Nephron (organoid): ENCODE results near the gene YIPF1.
"Not testable (repeated sequence)": the region's sequence is repeated elsewhere in the genome, so short reads cannot be mapped to it uniquely, and the experiment has no call there.

Source experiments
- H3K27ac Mint-ChIP-seq, 3 experiments: 2 replicates each; pipeline ENCODE4 v1.8.0; 2020; ENCODE audit warnings: mixed read lengths in 3 of 3, mild to moderate bottlenecking in 2 of 3, moderate library complexity in 1 of 3
- H3K27me3 Mint-ChIP-seq: 2 replicates; pipeline ENCODE4 v1.8.0; 2021; ENCODE audit warnings: low read depth, mild to moderate bottlenecking, moderate library complexity, mixed read lengths
- H3K36me3 Mint-ChIP-seq: 2 replicates; pipeline ENCODE4 v1.8.0; 2020; ENCODE audit warnings: low read depth, mixed read lengths
- H3K4me1 Mint-ChIP-seq: 2 replicates; pipeline ENCODE4 v1.8.0; 2020; ENCODE audit warnings: mixed read lengths
- H3K4me3 Mint-ChIP-seq, 3 experiments: 2 replicates each; pipeline ENCODE4 v1.8.0; 2020; ENCODE audit warnings: mild to moderate bottlenecking in 3 of 3, mixed read lengths in 3 of 3, moderate library complexity in 2 of 3
- H3K9me3 Mint-ChIP-seq: 2 replicates; pipeline ENCODE4 v1.8.0; 2020; ENCODE audit warnings: mixed read lengths
- CTCF ChIP-seq, 3 experiments: fragments of 200-600 bp; sonication (generic); IDR thresholded peaks; one replicate each; pipeline ENCODE4 v1.5.0; 2021; ENCODE audit warnings: antibody characterized with exemption in 3 of 3; ENCODE audit not compliant: unreplicated experiment in 3 of 3

The YIPF1 gene

DNA sequence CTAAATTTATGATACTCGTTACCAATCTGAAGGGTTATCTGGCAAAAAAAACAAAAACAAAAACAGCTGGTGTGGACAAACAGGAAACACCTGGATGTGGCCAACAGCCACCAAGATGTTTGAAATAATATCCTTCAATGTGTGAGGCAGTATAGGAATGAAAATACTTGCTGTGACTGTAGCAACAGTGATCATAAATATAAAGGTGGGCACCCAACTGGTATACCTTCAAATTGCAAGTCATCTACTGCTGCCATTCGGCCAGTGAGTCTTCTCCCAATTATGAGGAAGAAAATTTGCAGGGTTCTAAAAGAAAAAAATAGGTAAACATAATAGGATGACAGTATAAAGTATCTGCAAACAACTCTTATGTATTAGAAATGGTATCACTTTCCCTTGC, 916 bp downstream of the YIPF1 start:
- Mint-ChIP-seq H3K36me3 (peaks cover 14% of the 10 kb centered on the region), H3K9me3 (no peaks in the 10 kb centered on the region), H3K4me1 (peaks cover 17% of the 10 kb centered on the region), H3K27me3 (peaks cover 8% of the 10 kb centered on the region), H3K4me3 (peak overlapping the region; percentile 96 to 97 (median 96)), H3K27ac (no peak overlapping the region)
- no peak for TF ChIP-seq CTCF (IDR thresholded peaks at IDR 0.05; ENCODE audit: unreplicated experiment in 3 of 3)

DNA sequence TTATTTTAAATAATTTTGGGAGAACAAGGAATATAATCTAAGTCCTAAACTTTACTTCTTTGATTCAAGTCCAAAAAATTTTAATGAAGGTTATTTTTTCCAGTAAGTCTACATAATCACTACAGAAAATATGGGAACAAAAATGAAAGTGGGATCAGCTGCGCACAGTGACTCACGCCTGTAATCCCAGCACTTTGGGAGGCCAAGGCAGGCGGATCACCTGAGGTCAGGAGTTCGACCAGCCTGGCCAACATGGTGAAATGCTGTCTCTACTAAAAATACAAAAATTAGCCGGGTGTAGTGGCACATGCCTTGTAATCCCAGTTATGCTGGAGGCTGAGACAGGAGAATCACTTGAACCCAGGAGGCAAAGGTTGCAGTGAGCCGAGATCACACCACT, 6.0 kb downstream of the YIPF1 start:
- not testable (repeated sequence) for H3K9me3 Mint-ChIP-seq, H3K27me3 Mint-ChIP-seq, H3K4me3 Mint-ChIP-seq, H3K4me1 Mint-ChIP-seq, H3K27ac Mint-ChIP-seq
- peaks cover 52% of the 10 kb centered on the region for H3K36me3 Mint-ChIP-seq

GRCh38 chr1:53881853-53882252, 7.7 kb downstream of the YIPF1 start:
- not testable (repeated sequence) for H3K27ac Mint-ChIP-seq, H3K9me3 Mint-ChIP-seq, H3K27me3 Mint-ChIP-seq, H3K4me3 Mint-ChIP-seq, H3K4me1 Mint-ChIP-seq
- peaks cover 51% of the 10 kb centered on the region for H3K36me3 Mint-ChIP-seq

DNA sequence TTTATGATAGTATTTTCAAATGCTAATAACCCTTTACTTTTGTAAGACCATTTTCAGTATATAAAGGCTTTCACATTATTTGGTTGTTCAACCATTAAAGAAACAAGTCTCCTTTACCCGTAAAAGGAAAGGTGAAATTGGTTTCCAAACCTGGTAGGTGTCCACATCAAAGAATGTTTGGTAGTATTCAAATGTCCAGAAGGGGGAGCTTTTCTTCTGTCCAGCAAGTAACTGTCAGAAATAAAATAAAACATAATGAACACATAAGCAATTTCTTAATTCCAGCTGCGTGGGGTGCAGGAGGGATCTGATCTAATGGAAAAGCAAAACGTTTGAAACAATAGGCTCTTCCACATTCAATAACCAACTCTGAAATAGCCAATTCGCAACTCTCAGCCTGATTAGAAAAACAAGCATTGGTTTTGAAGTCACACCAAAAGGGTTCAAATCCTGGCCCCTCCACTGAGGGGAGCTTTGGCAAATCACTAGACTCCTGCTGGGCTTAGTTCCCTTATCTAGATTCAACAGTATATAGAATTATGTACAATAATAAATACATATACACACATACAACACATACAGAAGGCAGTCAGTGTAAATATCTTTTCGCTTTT, 11.0 kb downstream of the YIPF1 start:
- H3K27ac Mint-ChIP-seq = no peak overlapping the region
- no peaks in the 10 kb centered on the region for H3K27me3 Mint-ChIP-seq
- no peak overlapping the region for H3K4me3 Mint-ChIP-seq
- H3K9me3 Mint-ChIP-seq = no peaks in the 10 kb centered on the region
- H3K4me1 Mint-ChIP-seq = no peaks in the 10 kb centered on the region
- peaks cover 57% of the 10 kb centered on the region for H3K36me3 Mint-ChIP-seq
- peak; percentile 60 to 65 (median 62) for TF ChIP-seq CTCF (IDR thresholded peaks at IDR 0.05; ENCODE audit: unreplicated experiment in 3 of 3)

DNA sequence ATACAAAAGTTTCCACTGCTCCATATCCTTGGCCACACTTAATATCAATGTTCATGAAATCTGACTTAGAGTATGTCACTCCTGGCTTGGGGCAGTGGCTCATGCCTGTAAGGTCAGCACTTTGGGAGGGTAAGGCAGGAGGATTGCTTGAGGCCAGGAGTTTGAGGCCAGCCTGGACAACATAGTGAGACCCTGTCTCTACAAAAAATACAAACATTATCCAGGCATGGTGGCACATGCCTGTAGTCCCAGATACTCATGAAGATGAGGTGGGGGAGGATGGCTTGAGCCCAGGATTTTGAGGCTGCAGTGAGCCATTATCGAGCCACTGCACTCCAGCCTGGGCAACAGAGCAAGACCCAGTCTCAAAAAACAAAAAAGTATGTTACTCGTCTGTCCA, 14.4 kb downstream of the YIPF1 start:
- not testable (repeated sequence) for H3K4me3 Mint-ChIP-seq, H3K27ac Mint-ChIP-seq, H3K27me3 Mint-ChIP-seq, H3K4me1 Mint-ChIP-seq, H3K9me3 Mint-ChIP-seq
- peaks cover 36% of the 10 kb centered on the region for H3K36me3 Mint-ChIP-seq

DNA sequence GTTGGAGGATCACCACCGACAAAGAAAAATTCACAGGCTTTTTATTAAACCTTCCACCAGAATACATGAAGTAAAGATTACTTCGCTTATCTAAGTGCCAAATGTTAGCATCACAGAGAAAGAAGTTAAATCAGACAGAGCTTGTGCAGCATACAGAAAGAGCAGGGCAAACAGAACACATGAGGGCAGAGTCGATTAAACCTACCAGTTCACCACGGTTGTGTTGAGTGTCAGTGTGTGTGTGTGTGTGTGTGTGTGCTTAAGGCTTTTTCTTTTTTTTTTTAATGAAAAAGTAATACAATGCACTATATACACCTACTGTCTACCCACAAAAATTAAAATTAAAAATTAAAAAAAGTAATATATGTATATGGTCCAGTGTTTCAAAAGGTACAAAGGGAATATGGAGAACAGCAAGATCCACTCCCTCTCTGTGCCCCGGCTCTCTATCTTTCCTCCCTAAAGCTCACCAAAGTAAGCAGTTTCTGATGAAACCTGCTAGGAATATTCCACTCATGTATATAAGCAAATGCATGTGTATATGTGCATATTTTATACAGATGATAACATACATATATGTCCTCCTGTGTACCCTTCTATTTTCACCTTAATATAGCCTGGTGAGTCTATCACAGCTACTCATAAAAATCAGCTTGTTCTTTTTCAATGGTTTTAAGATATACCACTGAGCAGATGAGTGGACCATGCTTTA, 17.7 kb downstream of the YIPF1 start:
- H3K27ac Mint-ChIP-seq = no peak overlapping the region
- no peaks in the 10 kb centered on the region for H3K9me3 Mint-ChIP-seq
- H3K36me3 Mint-ChIP-seq = peaks cover 39% of the 10 kb centered on the region
- TF ChIP-seq CTCF (IDR thresholded peaks at IDR 0.05; ENCODE audit: unreplicated experiment in 3 of 3) = no peak
- H3K4me1 Mint-ChIP-seq = no peaks in the 10 kb centered on the region
- H3K4me3 Mint-ChIP-seq = no peak overlapping the region
- no peaks in the 10 kb centered on the region for H3K27me3 Mint-ChIP-seq

- Mint-ChIP-seq H3K27ac (no peak overlapping the region), H3K36me3 (peaks cover 43% of the 10 kb centered on the region), H3K4me1 (no peaks in the 10 kb centered on the region), H3K27me3 (no peaks in the 10 kb centered on the region), H3K9me3 (no peaks in the 10 kb centered on the region), H3K4me3 (no peak overlapping the region)
- no peak for TF ChIP-seq CTCF (IDR thresholded peaks at IDR 0.05; ENCODE audit: unreplicated experiment in 3 of 3)
Measured at GRCh38 chr1:53871221-53871620, 18.4 kb downstream of the YIPF1 start.
